ENCODE results near the gene PLGRKT. TPM values are rescaled to one million over a fixed set of nuclear protein-coding genes. Genes with fewer than 3 reads are reported as not detected.
"Not testable (repeated sequence)": the region's sequence is repeated elsewhere in the genome, so short reads cannot be mapped to it uniquely, and the experiment has no call there.

PLGRKT gene
- 10 to 100 TPM; 27.3 to 27.5 TPM for total RNA-seq

- Mint-ChIP-seq H3K9me3 (no peaks in the 10 kb centered on the region), H3K36me3 (peaks cover 32% of the 10 kb centered on the region), H3K27me3 (no peaks in the 10 kb centered on the region), H3K27ac (peak within 1 kb of the TSS; percentile 97), H3K4me1 (peaks cover 37% of the 10 kb centered on the region), H3K4me3 (peak within 1 kb of the TSS; percentile 91)
- DNase-seq: peak; percentile 91
These were observed at the start of gene PLGRKT for GRCh38 chr9:5437254-5438216. PLGRKT (minus strand) TSS chr9:5437925; CDS start chr9:5431977, 5,948 bp downstream.

- Mint-ChIP-seq H3K9me3 (no peaks in the 10 kb centered on the region), H3K4me1 (no peaks in the 10 kb centered on the region), H3K36me3 (no peaks in the 10 kb centered on the region), H3K27me3 (no peaks in the 10 kb centered on the region), H3K4me3 (no peak overlapping the region), H3K27ac (no peak overlapping the region)
- no peak for DNase-seq
These were observed 49.3 kb upstream of the PLGRKT start for GRCh38 chr9:5486988-5487387.

GRCh38 chr9:5485378-5486085, 47.8 kb upstream of the PLGRKT start:
- Mint-ChIP-seq H3K9me3 (no peaks in the 10 kb centered on the region), H3K27ac (no peak overlapping the region), H3K36me3 (no peaks in the 10 kb centered on the region), H3K4me1 (no peaks in the 10 kb centered on the region), H3K4me3 (no peak overlapping the region), H3K27me3 (no peaks in the 10 kb centered on the region)
- no peak for DNase-seq

- Mint-ChIP-seq H3K4me3 (no peak overlapping the region), H3K36me3 (peaks cover 3% of the 10 kb centered on the region), H3K27ac (no peak overlapping the region), H3K9me3 (peaks cover 2% of the 10 kb centered on the region), H3K27me3 (no peaks in the 10 kb centered on the region), H3K4me1 (peaks cover 3% of the 10 kb centered on the region)
- DNase-seq: no peak
These were observed 45.6 kb upstream of the PLGRKT start for GRCh38 chr9:5483306-5483705.

- Mint-ChIP-seq H3K9me3 (peaks cover 5% of the 10 kb centered on the region), H3K4me1 (peaks cover 6% of the 10 kb centered on the region), H3K36me3 (peaks cover 3% of the 10 kb centered on the region), H3K27me3 (no peaks in the 10 kb centered on the region), H3K4me3 (no peak overlapping the region), H3K27ac (no peak overlapping the region)
- DNase-seq: no peak
These were observed 44.5 kb upstream of the PLGRKT start for GRCh38 chr9:5482194-5482593.

GRCh38 chr9:5481322-5482040, 43.8 kb upstream of the PLGRKT start:
- no peaks in the 10 kb centered on the region for H3K27me3 Mint-ChIP-seq
- H3K36me3 Mint-ChIP-seq: peaks cover 4% of the 10 kb centered on the region
- peaks cover 6% of the 10 kb centered on the region for H3K4me1 Mint-ChIP-seq
- no peak for DNase-seq
- no peak overlapping the region for H3K27ac Mint-ChIP-seq
- H3K4me3 Mint-ChIP-seq: no peak overlapping the region
- peaks cover 6% of the 10 kb centered on the region for H3K9me3 Mint-ChIP-seq

- Mint-ChIP-seq H3K9me3 (peaks cover 11% of the 10 kb centered on the region), H3K4me1 (peaks cover 6% of the 10 kb centered on the region), H3K4me3 (no peak overlapping the region), H3K27ac (no peak overlapping the region), H3K36me3 (peaks cover 9% of the 10 kb centered on the region), H3K27me3 (no peaks in the 10 kb centered on the region)
- DNase-seq: no peak
These were observed 43.2 kb upstream of the PLGRKT start for GRCh38 chr9:5480919-5481318.

GRCh38 chr9:5479994-5480694, 42.4 kb upstream of the PLGRKT start:
- no peaks in the 10 kb centered on the region for H3K27me3 Mint-ChIP-seq
- H3K9me3 Mint-ChIP-seq: peaks cover 15% of the 10 kb centered on the region
- H3K4me3 Mint-ChIP-seq: no peak overlapping the region
- H3K27ac Mint-ChIP-seq: no peak overlapping the region
- H3K4me1 Mint-ChIP-seq: peaks cover 6% of the 10 kb centered on the region
- no peak for DNase-seq
- peaks cover 15% of the 10 kb centered on the region for H3K36me3 Mint-ChIP-seq

GRCh38 chr9:5478206-5478605, 40.5 kb upstream of the PLGRKT start:
- H3K27ac Mint-ChIP-seq: no peak overlapping the region
- H3K27me3 Mint-ChIP-seq: no peaks in the 10 kb centered on the region
- peak; percentile 9 for DNase-seq
- H3K4me1 Mint-ChIP-seq: peaks cover 6% of the 10 kb centered on the region
- H3K36me3 Mint-ChIP-seq: peaks cover 18% of the 10 kb centered on the region
- peaks cover 22% of the 10 kb centered on the region for H3K9me3 Mint-ChIP-seq
- no peak overlapping the region for H3K4me3 Mint-ChIP-seq

GRCh38 chr9:5475611-5476010, 37.9 kb upstream of the PLGRKT start:
- H3K4me3 Mint-ChIP-seq, H3K4me1 Mint-ChIP-seq, H3K27ac Mint-ChIP-seq, DNase-seq, H3K27me3 Mint-ChIP-seq: not testable (repeated sequence)
- Mint-ChIP-seq H3K9me3 (peaks cover 22% of the 10 kb centered on the region), H3K36me3 (peaks cover 18% of the 10 kb centered on the region)

- Mint-ChIP-seq H3K27me3 (no peaks in the 10 kb centered on the region), H3K9me3 (peaks cover 11% of the 10 kb centered on the region), H3K4me3 (no peak overlapping the region), H3K36me3 (peaks cover 39% of the 10 kb centered on the region), H3K27ac (no peak overlapping the region), H3K4me1 (peaks cover 16% of the 10 kb centered on the region)
- no peak for DNase-seq
These were observed 33.1 kb upstream of the PLGRKT start for GRCh38 chr9:5470816-5471215.

- no peak for DNase-seq
- Mint-ChIP-seq H3K9me3 (peaks cover 7% of the 10 kb centered on the region), H3K27me3 (no peaks in the 10 kb centered on the region), H3K27ac (no peak overlapping the region), H3K36me3 (peaks cover 39% of the 10 kb centered on the region), H3K4me1 (peaks cover 16% of the 10 kb centered on the region), H3K4me3 (no peak overlapping the region)
These were observed 32.4 kb upstream of the PLGRKT start for GRCh38 chr9:5470122-5470521.

- H3K27me3 Mint-ChIP-seq: no peaks in the 10 kb centered on the region
- H3K27ac Mint-ChIP-seq: no peak overlapping the region
- peaks cover 17% of the 10 kb centered on the region for H3K4me1 Mint-ChIP-seq
- H3K36me3 Mint-ChIP-seq: peaks cover 48% of the 10 kb centered on the region
- no peak overlapping the region for H3K4me3 Mint-ChIP-seq
- no peak for DNase-seq
- peaks cover 5% of the 10 kb centered on the region for H3K9me3 Mint-ChIP-seq
These were observed 31.1 kb upstream of the PLGRKT start for GRCh38 chr9:5468850-5469249.

- no peaks in the 10 kb centered on the region for H3K9me3 Mint-ChIP-seq
- no peaks in the 10 kb centered on the region for H3K27me3 Mint-ChIP-seq
- DNase-seq: no peak
- H3K36me3 Mint-ChIP-seq: peaks cover 62% of the 10 kb centered on the region
- H3K4me1 Mint-ChIP-seq: peaks cover 21% of the 10 kb centered on the region
- no peak overlapping the region for H3K27ac Mint-ChIP-seq
- H3K4me3 Mint-ChIP-seq: no peak overlapping the region
These were observed 29.0 kb upstream of the PLGRKT start for GRCh38 chr9:5466766-5467165.

Measured in activated naive CD8-positive, alpha-beta T cell treated with anti-CD3 and anti-CD28 coated beads for 36 hours (primary cell).